UCSD-AML1 (cell line): ENCODE results near the gene GLRX5.

Experiments
- DNase-seq: peaks from one replicate; lab custom pipeline; 2025; ENCODE audit not compliant: unreplicated experiment; lab: John Stamatoyannopoulos, UW

Gene GLRX5

GRCh38 chr14:95531969-95532368, 2.9 kb upstream of the GLRX5 start:
- DNase-seq = no peak

- DNase-seq = no peak
These were observed 1.4 kb upstream of the GLRX5 start for GRCh38 chr14:95533391-95533821.

- no peak for DNase-seq
These were observed 1.0 kb upstream of the GLRX5 start for GRCh38 chr14:95533822-95534221.

- no peak for DNase-seq
These were observed 574 bp downstream of the GLRX5 start for GRCh38 chr14:95535226-95536021.

- DNase-seq = no peak
These were observed 1.3 kb downstream of the GLRX5 start for GRCh38 chr14:95536036-95536593.

- no peak for DNase-seq
These were observed 1.8 kb downstream of the GLRX5 start for GRCh38 chr14:95536671-95537070.

GRCh38 chr14:95537298-95538089, 2.6 kb downstream of the GLRX5 start:
- DNase-seq = no peak

GRCh38 chr14:95538801-95539509, 4.1 kb downstream of the GLRX5 start:
- DNase-seq = no peak

GRCh38 chr14:95540236-95540855, 5.5 kb downstream of the GLRX5 start:
- no peak for DNase-seq

GRCh38 chr14:95541346-95541745, 6.5 kb downstream of the GLRX5 start:
- no peak for DNase-seq

- DNase-seq = no peak
These were observed 7.4 kb downstream of the GLRX5 start for GRCh38 chr14:95541932-95542930.

- DNase-seq = no peak
These were observed 8.2 kb downstream of the GLRX5 start for GRCh38 chr14:95543021-95543420.

- no peak for DNase-seq
These were observed 9.7 kb downstream of the GLRX5 start for GRCh38 chr14:95544588-95544987.

GRCh38 chr14:95545515-95546168, 10.8 kb downstream of the GLRX5 start:
- DNase-seq = no peak

- no peak for DNase-seq
These were observed 12.4 kb downstream of the GLRX5 start for GRCh38 chr14:95547272-95547625.

GRCh38 chr14:95547626-95548327, 12.9 kb downstream of the GLRX5 start:
- no peak for DNase-seq

- no peak for DNase-seq
These were observed 13.6 kb downstream of the GLRX5 start for GRCh38 chr14:95548328-95548929.
